ENCODE measurements around the gene NFIA. TPM values are rescaled to one million over a fixed set of nuclear protein-coding genes. Genes with fewer than 3 reads are reported as not detected.

Gene NFIA
- total RNA-seq, 1 experiment from 2014 or later = 0.35 TPM

DNA sequence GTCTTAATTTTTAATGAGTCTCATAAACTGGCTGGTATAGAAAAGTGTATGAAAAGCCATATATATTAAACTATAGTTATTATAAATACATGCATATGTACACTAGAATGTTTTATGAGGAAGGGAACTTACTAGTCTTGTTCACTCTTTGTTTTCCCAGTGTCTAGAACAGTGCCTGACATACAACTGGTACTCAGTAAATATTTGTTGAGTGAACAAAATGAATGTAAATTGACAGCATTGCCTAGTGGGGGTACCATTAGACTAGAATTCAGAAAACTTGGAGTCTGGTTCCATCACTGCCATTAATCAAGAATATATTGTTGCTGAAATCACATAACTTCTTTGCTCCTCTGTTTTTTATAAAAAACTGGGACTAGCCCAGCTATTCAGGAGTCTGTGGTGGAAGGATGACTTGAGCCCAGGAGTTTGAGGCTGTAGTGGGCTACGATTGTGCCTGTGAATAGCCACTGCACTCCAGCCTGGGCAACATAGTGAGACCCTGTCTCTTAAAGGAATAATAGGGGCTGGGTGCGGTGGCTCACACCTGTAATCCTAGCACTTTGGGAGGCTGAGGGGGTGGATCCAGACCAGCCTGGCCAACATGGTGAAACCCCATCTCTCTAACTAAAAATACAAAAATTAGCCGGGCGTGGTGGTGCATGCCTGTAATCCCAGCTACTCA is 51.1 kb downstream of the NFIA start:
- Mint-ChIP-seq H3K4me1 (peaks cover 0 to 3% of the 10 kb centered on the region in 2 experiments; a peak in 1 of 4 replicates), H3K27me3 (ENCODE audit: low read depth) (no peaks in the 10 kb centered on the region), H3K4me3 (no peak overlapping the region), H3K27ac (no peak overlapping the region), H3K36me3 (ENCODE audit: insufficient read depth in 1 of 3, low read depth in 3 of 3) (no peaks in the 10 kb centered on the region), H3K9me3 (no peaks in the 10 kb centered on the region; a peak in 1 of 5 replicates)
- H3K4ac ChIP-seq (ENCODE audit: low read depth, low read length) = no peak overlapping the region
- no peak overlapping the region for H4K8ac ChIP-seq (replicated peaks; ENCODE audit: insufficient read length, low read depth, low read length)
- no peak overlapping the region for H2BK5ac ChIP-seq (ENCODE audit: insufficient read length, low read length)
- no peaks in the 10 kb centered on the region for H3K79me2 ChIP-seq (ENCODE audit: insufficient read depth, low read length)
- H3K27me3 ChIP-seq (ENCODE audit: insufficient read depth, low read length) = no peaks in the 10 kb centered on the region
- no peak overlapping the region for H3K9ac ChIP-seq (ENCODE audit: extremely low read depth, insufficient read length, low read length)
- no peak overlapping the region for H3K27ac ChIP-seq (ENCODE audit: insufficient read length, low read depth, low read length)
- DNase-seq = no peak
- WGBS (ENCODE audit: extremely low coverage, insufficient read length, low lambda C conversion rate) = no CpG with 5 or more reads among the region's 4 CpGs
- no peaks in the 10 kb centered on the region for H4K20me1 ChIP-seq (ENCODE audit: control insufficient read depth, insufficient read depth, insufficient read length)
- H2AFZ ChIP-seq (ENCODE audit: low read length) = no peak overlapping the region
- no peak overlapping the region for H3K18ac ChIP-seq (ENCODE audit: insufficient read length, low read depth, low read length)
- H3K4me2 ChIP-seq (ENCODE audit: insufficient read depth, insufficient read length, low read length) = no peak overlapping the region
- H3K56ac ChIP-seq (ENCODE audit: insufficient read length, low read depth, low read length) = no peak overlapping the region
- no peak overlapping the region for H4K5ac ChIP-seq (ENCODE audit: insufficient read length, low read depth, low read length)
- no peak overlapping the region for H3K14ac ChIP-seq (ENCODE audit: insufficient read depth, low read length)
- H3K23ac ChIP-seq (ENCODE audit: insufficient read length, low read depth, low read length) = no peak overlapping the region
- H3K9me3 ChIP-seq (ENCODE audit: control insufficient read depth, low read depth, low read length) = no peaks in the 10 kb centered on the region
- no peak overlapping the region for H2BK12ac ChIP-seq (ENCODE audit: insufficient read length, low read depth, low read length)
- H2AK5ac ChIP-seq (ENCODE audit: insufficient read length, low read length) = no peak overlapping the region
- H2BK15ac ChIP-seq (ENCODE audit: low read depth, low read length) = no peak overlapping the region
- H4K91ac ChIP-seq (ENCODE audit: insufficient read length, low read depth, low read length) = no peak overlapping the region
- H3K4me1 ChIP-seq (ENCODE audit: insufficient read depth, low read length) = no peaks in the 10 kb centered on the region
- no peak overlapping the region for H2BK20ac ChIP-seq (ENCODE audit: low read depth, low read length, poor library complexity, severe bottlenecking)
- H3K79me1 ChIP-seq (ENCODE audit: insufficient read depth, low read depth, low read length, poor library complexity, severe bottlenecking) = no peaks in the 10 kb centered on the region
- no peak overlapping the region for H3T11ph ChIP-seq (ENCODE audit: low read length)
- TF ChIP-seq, protein P1, sequence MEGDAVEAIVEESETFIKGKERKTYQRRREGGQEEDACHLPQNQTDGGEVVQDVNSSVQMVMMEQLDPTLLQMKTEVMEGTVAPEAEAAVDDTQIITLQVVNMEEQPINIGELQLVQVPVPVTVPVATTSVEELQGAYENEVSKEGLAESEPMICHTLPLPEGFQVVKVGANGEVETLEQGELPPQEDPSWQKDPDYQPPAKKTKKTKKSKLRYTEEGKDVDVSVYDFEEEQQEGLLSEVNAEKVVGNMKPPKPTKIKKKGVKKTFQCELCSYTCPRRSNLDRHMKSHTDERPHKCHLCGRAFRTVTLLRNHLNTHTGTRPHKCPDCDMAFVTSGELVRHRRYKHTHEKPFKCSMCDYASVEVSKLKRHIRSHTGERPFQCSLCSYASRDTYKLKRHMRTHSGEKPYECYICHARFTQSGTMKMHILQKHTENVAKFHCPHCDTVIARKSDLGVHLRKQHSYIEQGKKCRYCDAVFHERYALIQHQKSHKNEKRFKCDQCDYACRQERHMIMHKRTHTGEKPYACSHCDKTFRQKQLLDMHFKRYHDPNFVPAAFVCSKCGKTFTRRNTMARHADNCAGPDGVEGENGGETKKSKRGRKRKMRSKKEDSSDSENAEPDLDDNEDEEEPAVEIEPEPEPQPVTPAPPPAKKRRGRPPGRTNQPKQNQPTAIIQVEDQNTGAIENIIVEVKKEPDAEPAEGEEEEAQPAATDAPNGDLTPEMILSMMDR (conservative IDR thresholded peaks at IDR 0.05) = no peak
- H3K23me2 ChIP-seq (ENCODE audit: insufficient read length, low read depth, low read length, poor library complexity, severe bottlenecking) = no peaks in the 10 kb centered on the region
- no peak overlapping the region for H2BK120ac ChIP-seq (ENCODE audit: low read depth, low read length, poor library complexity, severe bottlenecking)

Data from H9 (cell line).